Left forelimb (tissue), 1 donor: ENCODE measurements around the gene SMAD1.
"Not testable (repeated sequence)": the region's sequence is repeated elsewhere in the genome, so short reads cannot be mapped to it uniquely, and the experiment has no call there.

ENCODE experiments used
- DNase-seq: peaks from one replicate; pipeline ENCODE4 v3.0.0-alpha.2; 2018; ENCODE audit warnings: low spot score

SMAD1 gene

GRCh38 chr4:145528601-145529000 lies 46.9 kb downstream of the SMAD1 start:
- no peak for DNase-seq

- DNase-seq, result no peak
Observed at GRCh38 chr4:145530189-145530588, 48.5 kb downstream of the SMAD1 start.

GRCh38 chr4:145530662-145531061 lies 49.0 kb downstream of the SMAD1 start:
- no peak for DNase-seq

- DNase-seq, result peak; percentile 71
Observed at GRCh38 chr4:145531223-145531622, 49.6 kb downstream of the SMAD1 start.

GRCh38 chr4:145531859-145532258 lies 50.2 kb downstream of the SMAD1 start:
- DNase-seq, result no peak

DNA sequence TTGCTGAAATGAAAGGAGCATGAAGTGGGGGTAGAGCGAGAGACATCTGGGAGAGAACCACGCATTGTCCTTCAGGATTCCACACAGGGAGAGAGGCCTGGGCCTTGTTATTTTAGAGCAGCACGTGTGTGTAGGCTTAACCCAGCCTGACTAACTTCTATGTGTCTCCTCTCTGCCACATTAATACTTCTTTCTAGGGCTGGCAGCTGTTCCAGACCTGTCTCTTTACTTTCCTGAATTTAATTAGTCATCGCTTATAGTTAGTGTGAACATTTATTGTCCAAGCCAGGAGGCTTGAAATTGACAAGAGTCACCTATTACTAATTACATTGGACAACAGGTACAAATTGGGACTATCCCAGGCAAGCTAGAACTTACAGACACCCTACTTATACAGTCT lies 51.3 kb downstream of the SMAD1 start:
- DNase-seq, result no peak

- DNase-seq, result not testable (repeated sequence)
Observed at GRCh38 chr4:145533415-145533814, 51.8 kb downstream of the SMAD1 start.

GRCh38 chr4:145533961-145534360 lies 52.3 kb downstream of the SMAD1 start:
- DNase-seq, result no peak

DNA sequence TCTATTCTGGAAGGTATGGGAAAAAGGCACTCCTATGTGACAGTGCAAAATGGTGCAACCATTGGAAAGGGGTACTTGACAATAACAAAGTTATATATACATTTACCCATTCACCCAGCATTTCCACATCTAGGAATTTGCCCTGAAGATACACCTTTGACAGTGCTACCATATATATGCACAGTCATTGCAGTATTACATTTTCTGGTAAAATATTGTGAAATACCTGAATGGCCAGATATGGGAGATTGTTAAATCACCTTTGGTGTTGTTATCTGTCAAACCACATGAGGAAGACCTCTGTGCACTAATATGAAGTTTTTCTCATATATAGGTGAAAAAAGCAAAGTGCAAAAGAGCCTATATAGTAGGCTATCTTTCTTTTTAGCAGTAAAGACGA lies 53.5 kb downstream of the SMAD1 start:
- DNase-seq, result no peak

- DNase-seq, result no peak
Observed at GRCh38 chr4:145536044-145536443, 54.4 kb downstream of the SMAD1 start.

DNA sequence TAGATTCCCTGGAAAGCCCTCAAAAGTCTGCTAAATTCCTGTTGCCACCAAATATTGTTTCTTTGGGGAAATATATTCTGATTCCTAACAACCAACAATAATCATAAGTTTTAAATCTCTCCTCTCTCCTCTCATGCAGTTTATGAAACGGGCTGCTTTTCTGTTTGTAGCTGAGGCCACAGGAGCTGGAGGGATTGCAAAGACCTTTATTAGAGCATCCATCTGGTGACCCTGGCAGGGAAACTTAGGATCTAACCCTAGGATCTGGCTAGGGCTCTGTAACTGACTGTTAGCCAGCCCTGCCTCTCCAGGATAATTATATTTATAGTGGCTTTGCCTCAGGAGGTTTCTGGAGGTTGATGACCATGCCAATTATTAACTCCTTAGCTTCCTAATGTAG lies 56.9 kb downstream of the SMAD1 start:
- no peak for DNase-seq

DNA sequence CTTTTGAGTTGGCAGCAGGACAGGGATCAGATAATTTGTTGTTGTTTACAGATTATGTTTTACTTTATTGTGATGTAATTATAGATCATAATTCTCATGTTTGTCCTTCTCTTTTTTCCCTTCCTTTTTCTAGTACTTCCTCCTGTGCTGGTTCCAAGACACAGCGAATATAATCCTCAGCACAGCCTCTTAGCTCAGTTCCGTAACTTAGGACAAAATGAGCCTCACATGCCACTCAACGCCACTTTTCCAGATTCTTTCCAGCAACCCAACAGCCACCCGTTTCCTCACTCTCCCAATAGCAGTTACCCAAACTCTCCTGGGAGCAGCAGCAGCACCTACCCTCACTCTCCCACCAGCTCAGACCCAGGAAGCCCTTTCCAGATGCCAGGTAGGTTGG lies 58.0 kb downstream of the SMAD1 start:
- no peak for DNase-seq

DNA sequence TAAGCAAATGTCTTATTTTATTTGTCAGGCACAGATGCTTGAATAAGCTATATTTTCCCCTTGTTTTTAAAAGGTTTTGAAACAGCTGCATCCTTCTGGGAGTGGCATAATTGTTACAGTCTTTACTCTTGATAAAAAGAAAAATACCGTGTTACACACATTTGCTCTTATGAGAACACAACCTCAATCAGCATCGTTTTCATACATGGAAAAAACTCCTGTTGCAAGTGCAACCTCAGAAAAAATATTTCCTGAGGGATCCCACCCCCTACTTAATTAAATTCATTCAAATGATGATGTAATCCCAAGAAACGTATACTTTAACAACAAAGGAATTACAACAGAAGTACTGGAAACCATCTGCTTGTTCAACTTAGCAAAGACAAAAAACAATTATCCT lies 58.6 kb downstream of the SMAD1 start:
- no peak for DNase-seq

GRCh38 chr4:145541346-145541745 lies 59.7 kb downstream of the SMAD1 start:
- DNase-seq, result no peak

GRCh38 chr4:145545031-145545430 lies 63.4 kb downstream of the SMAD1 start:
- no peak for DNase-seq

GRCh38 chr4:145545538-145546174 lies 64.0 kb downstream of the SMAD1 start:
- no peak for DNase-seq

DNA sequence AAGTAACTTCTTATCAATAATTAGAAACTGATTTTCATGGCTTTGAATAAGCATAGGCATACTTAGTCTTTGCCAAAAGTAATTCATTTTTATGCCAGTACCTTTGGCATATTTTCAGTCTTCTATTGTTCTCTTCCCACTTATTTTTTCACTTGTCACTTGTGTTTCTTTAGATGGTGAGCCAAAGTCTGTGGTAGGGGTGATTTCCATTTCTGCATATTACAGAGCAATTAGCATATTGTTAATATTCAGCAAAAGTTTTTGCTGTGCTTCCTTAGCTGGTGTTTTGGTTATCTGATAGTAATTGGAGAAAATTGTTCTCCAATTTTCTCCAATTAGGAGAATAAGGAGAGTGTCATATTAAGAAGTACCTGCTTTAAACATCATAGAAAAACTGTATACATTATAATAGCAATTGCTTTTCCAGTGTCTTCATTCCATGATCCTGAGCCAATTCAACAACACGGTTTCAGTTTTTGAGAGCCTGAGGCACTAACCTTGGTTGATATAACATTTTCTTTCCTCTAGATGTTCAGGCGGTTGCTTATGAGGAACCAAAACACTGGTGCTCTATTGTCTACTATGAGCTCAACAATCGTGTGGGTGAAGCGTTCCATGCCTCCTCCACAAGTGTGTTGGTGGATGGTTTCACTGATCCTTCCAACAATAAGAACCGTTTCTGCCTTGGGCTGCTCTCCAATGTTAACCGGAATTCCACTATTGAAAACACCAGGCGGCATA lies 64.7 kb downstream of the SMAD1 start:
- no peak for DNase-seq

DNA sequence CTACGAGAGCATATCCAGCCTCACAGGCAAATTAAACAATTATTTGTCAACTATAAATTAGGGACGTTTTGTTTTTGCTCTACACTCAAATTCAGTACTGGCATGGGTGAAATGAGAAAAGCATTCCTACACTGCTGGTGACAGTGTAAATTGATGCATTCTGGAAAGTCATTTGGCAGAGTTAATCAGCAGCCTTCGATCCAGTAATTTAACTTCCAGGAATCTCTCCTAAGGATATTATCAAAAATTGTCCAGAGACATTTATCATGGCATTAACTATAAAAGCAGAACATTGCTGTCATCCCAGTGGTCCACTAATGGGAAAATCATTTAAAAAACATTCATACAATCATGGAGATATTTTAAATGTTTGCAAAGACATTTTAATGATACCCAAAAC lies 70.0 kb downstream of the SMAD1 start:
- DNase-seq, result no peak

GRCh38 chr4:145552181-145552822 lies 70.6 kb downstream of the SMAD1 start:
- no peak for DNase-seq

GRCh38 chr4:145553375-145553774 lies 71.7 kb downstream of the SMAD1 start:
- no peak for DNase-seq

- no peak for DNase-seq
Observed at GRCh38 chr4:145554691-145555090, 73.0 kb downstream of the SMAD1 start.

- DNase-seq, result no peak
Observed at GRCh38 chr4:145557720-145558119, 76.1 kb downstream of the SMAD1 start.

GRCh38 chr4:145563293-145563985 lies 81.8 kb downstream of the SMAD1 start:
- no peak for DNase-seq
